ENCODE data around the gene NFATC1. TPM values are rescaled to one million over a fixed set of nuclear protein-coding genes. Genes with fewer than 3 reads are reported as not detected.
"Not testable (repeated sequence)": the region's sequence is repeated elsewhere in the genome, so short reads cannot be mapped to it uniquely, and the experiment has no call there.

NFATC1 gene
- total RNA-seq, 1 donor from 2014 or later: 5.6 TPM

GRCh38 chr18:79479116-79479760 is 83.5 kb downstream of the NFATC1 start:
- no peaks in the 10 kb centered on the region for H3K27me3 Mint-ChIP-seq
- H3K36me3 Mint-ChIP-seq (ENCODE audit: insufficient read depth): no peaks in the 10 kb centered on the region
- peak overlapping the region; percentile 82 for H3K27ac Mint-ChIP-seq
- no peak overlapping the region for H3K4me3 Mint-ChIP-seq (ENCODE audit: low read depth)
- H3K4me1 Mint-ChIP-seq (ENCODE audit: low read depth): no peaks in the 10 kb centered on the region
- no peak for DNase-seq (ENCODE audit: low spot score, unreplicated experiment)
- H3K9me3 Mint-ChIP-seq (ENCODE audit: low read depth): no peaks in the 10 kb centered on the region
- TF ChIP-seq, protein P1, sequence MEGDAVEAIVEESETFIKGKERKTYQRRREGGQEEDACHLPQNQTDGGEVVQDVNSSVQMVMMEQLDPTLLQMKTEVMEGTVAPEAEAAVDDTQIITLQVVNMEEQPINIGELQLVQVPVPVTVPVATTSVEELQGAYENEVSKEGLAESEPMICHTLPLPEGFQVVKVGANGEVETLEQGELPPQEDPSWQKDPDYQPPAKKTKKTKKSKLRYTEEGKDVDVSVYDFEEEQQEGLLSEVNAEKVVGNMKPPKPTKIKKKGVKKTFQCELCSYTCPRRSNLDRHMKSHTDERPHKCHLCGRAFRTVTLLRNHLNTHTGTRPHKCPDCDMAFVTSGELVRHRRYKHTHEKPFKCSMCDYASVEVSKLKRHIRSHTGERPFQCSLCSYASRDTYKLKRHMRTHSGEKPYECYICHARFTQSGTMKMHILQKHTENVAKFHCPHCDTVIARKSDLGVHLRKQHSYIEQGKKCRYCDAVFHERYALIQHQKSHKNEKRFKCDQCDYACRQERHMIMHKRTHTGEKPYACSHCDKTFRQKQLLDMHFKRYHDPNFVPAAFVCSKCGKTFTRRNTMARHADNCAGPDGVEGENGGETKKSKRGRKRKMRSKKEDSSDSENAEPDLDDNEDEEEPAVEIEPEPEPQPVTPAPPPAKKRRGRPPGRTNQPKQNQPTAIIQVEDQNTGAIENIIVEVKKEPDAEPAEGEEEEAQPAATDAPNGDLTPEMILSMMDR (IDR thresholded peaks at IDR 0.05; ENCODE audit: unreplicated experiment): no peak

DNA sequence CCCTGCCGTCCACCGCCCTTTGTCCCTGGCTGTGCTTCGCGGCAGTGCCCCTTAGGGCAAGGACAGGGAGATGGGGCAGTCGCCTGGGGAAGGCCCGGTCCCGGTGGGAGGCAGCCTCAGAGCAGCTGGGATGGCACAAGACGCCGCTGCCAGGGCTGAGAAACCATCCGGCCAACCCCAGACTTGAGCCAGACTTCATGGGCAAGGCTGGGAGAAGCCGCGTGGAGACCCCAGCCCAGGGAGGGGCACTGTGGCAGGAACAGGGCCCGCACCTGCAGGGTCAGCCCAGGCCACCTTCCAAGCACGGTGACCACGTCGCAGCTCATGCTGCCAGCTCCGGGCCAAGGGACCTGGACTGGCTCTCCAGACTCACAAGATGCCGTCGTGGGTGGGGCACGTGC is 84.0 kb downstream of the NFATC1 start:
- H3K27ac Mint-ChIP-seq: no peak overlapping the region
- DNase-seq (ENCODE audit: low spot score, unreplicated experiment): no peak
- H3K4me1 Mint-ChIP-seq (ENCODE audit: low read depth): no peaks in the 10 kb centered on the region
- TF ChIP-seq, protein P1 (IDR thresholded peaks at IDR 0.05; ENCODE audit: unreplicated experiment): no peak
- H3K27me3 Mint-ChIP-seq: peaks cover 2% of the 10 kb centered on the region
- H3K9me3 Mint-ChIP-seq (ENCODE audit: low read depth): no peaks in the 10 kb centered on the region
- H3K4me3 Mint-ChIP-seq (ENCODE audit: low read depth): no peak overlapping the region
- H3K36me3 Mint-ChIP-seq (ENCODE audit: insufficient read depth): no peaks in the 10 kb centered on the region

DNA sequence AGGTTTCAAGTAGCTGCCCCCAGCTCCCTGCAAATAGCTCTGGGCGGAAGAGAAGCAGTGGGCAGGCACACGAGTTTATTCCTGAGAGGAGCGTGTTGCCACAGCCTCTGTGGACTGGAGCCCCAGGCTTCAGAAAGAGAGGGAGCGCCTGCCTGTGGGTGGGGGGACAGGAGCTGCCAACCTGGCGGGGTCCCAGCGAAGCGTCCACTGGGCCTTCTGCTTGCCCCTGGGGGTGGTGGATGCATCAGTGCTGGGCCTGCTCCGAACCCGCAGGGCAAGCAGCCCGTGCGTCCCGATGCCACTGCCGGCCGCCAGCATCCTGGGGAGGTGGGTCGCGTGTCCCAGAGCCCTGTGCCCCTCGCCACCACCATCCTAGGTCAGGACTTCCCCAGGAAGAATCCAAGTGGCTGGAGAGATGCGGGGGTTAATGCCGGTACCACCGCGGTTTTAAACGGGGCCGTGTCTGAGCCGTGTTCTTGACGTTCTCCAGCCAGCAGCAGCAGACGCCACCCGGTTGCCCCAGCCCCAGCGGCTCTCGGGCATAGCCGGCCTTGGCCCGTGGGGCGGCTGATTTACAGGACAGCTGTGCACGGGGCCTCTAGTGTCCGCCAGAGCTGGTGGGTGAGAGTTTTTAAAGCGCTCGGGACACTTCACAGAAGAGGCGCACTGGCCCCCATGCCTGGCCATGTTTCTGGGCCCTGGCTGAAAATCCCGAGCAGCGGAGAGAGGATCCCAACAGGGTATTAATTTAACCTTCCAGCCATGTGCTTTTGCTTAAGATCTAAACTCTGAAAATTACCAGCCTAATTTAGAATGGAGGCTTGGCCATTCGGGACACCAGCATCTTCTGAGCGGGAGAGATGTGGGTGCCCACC is 84.7 kb downstream of the NFATC1 start:
- H3K27ac Mint-ChIP-seq: no peak overlapping the region
- no peak for DNase-seq (ENCODE audit: low spot score, unreplicated experiment)
- TF ChIP-seq, protein P1 (IDR thresholded peaks at IDR 0.05; ENCODE audit: unreplicated experiment): no peak
- H3K4me3 Mint-ChIP-seq (ENCODE audit: low read depth): no peak overlapping the region
- no peaks in the 10 kb centered on the region for H3K9me3 Mint-ChIP-seq (ENCODE audit: low read depth)
- no peaks in the 10 kb centered on the region for H3K4me1 Mint-ChIP-seq (ENCODE audit: low read depth)
- no peaks in the 10 kb centered on the region for H3K36me3 Mint-ChIP-seq (ENCODE audit: insufficient read depth)
- H3K27me3 Mint-ChIP-seq: peaks cover 2% of the 10 kb centered on the region

GRCh38 chr18:79481046-79481790 is 85.5 kb downstream of the NFATC1 start:
- Mint-ChIP-seq H3K4me3 (ENCODE audit: low read depth) (no peak overlapping the region), H3K27me3 (peaks cover 2% of the 10 kb centered on the region), H3K27ac (no peak overlapping the region), H3K36me3 (ENCODE audit: insufficient read depth) (no peaks in the 10 kb centered on the region), H3K9me3 (ENCODE audit: low read depth) (no peaks in the 10 kb centered on the region), H3K4me1 (ENCODE audit: low read depth) (no peaks in the 10 kb centered on the region)
- no peak for DNase-seq (ENCODE audit: low spot score, unreplicated experiment)
- TF ChIP-seq, protein P1 (IDR thresholded peaks at IDR 0.05; ENCODE audit: unreplicated experiment): no peak

DNA sequence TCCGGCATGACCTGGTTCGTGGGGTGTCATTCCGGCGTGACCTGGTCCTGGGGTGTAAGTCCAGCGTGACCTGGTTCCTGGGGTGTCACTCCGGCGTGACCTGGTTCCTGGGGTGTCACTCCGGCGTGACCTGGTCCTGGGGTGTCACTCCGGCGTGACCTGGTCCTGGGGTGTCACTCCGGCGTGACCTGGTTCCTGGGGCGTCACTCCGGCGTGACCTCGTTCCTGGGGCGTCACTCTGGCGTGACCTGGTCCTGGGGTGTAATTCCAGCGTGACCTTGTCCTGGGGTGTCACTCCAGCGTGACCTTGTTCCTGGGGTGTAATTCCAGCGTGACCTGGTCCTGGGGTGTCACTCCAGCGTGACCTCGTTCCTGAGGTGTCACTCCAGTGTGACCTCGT is 87.7 kb downstream of the NFATC1 start:
- not testable (repeated sequence) for H3K4me1 Mint-ChIP-seq (ENCODE audit: low read depth); H3K27ac Mint-ChIP-seq; H3K36me3 Mint-ChIP-seq (ENCODE audit: insufficient read depth); DNase-seq (ENCODE audit: low spot score, unreplicated experiment); H3K4me3 Mint-ChIP-seq (ENCODE audit: low read depth); H3K9me3 Mint-ChIP-seq (ENCODE audit: low read depth); H3K27me3 Mint-ChIP-seq

All from progenitor cell of endocrine pancreas (in vitro differentiated cells).